VCaP (cell line): Measurements from ENCODE around the gene CHMP6.

Source experiments
- H3K27ac ChIP-seq: fragments of 450-650 bp; 2 replicates; pipeline ENCODE4 v1.5.1; 2017
- TF ChIP-seq, protein P1 (sequence below): fragments of 450-650 bp; conservative IDR thresholded peaks from 2 replicates; pipeline ENCODE4 v1.5.1; 2017; ENCODE audit warnings: mild to moderate bottlenecking, moderate library complexity

Gene CHMP6

DNA sequence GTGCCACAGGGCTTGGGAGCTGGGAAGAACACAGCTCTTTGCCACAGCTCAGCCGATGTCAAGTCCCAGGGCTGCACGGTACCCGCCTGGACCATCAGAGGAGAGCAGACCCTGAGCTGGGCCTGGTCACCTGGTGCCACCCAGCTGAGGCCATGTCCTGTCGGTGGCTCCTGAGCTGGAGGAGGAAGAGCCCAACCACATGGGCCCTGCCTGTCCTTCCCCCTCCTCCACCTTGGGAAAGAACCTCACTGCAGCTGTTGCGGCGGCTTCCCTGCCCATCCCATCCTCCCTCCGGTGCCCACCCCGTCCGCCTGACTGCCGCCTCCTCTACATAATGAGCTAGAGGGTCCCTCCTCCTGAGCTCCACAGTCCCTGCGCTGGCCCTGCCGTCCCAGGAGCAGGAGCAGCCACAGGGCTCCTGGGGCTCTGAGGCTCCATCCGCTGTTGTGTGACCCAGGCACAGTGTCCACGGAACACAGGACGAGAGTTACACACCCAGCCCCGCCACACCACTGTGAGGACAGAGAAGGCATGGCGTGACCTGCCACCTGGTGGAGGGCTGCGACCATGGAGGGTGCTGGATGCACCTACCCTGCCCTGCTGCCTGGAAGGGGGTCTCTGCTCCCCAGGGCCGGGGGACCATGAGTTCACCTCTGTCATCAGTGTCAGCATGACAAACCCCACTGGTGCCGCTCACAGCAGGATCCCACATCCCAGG lies 21.4 kb upstream of the CHMP6 start:
- TF ChIP-seq, protein P1, sequence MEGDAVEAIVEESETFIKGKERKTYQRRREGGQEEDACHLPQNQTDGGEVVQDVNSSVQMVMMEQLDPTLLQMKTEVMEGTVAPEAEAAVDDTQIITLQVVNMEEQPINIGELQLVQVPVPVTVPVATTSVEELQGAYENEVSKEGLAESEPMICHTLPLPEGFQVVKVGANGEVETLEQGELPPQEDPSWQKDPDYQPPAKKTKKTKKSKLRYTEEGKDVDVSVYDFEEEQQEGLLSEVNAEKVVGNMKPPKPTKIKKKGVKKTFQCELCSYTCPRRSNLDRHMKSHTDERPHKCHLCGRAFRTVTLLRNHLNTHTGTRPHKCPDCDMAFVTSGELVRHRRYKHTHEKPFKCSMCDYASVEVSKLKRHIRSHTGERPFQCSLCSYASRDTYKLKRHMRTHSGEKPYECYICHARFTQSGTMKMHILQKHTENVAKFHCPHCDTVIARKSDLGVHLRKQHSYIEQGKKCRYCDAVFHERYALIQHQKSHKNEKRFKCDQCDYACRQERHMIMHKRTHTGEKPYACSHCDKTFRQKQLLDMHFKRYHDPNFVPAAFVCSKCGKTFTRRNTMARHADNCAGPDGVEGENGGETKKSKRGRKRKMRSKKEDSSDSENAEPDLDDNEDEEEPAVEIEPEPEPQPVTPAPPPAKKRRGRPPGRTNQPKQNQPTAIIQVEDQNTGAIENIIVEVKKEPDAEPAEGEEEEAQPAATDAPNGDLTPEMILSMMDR = peak; percentile 83
- H3K27ac ChIP-seq = no peak overlapping the region

DNA sequence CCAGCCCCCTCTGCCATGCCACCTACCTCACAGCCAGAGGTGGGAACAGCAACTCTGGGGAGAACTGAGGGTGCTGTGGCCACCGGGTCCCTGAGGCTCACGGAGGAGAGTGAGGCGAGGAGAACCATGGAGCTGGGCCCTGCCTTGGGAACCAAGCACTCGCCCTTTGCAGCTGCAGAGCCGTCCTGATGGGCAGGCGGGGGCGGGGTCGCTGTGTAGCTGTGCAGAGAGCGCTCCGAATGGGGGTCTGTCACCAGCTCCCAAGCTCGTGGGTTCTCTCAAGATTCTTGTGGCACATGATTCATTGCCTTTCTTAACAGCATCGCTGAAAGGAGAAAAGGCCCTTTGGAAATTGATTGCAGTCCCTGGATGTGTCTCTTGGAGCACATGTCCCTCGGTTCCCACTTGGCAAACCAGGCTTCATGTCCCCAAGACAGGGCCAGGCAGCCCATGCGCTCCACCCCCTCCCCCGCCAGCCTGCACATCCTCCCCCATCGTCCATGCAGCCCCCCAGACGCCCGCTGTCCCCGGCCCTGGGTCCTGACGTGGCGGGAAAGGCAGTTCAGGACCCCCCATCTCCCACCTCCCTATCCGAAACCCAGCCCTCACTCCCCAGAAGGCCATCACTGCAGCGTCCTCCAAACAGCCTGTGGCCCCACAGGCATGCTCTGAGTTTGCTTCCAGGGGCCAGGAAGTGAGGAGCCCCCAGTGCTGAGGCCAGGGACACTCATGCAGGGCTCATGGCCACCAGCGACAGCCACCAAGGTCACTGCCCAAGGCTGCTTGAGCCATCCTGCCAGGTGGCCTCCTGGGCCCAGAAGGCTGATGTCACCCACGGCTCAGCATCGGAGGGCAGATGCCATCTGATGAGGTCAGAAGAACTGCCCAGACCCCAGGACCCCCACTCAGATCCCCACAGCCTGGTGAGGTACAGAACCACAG lies 20.6 kb upstream of the CHMP6 start:
- TF ChIP-seq, protein P1 = peak; percentile 58
- H3K27ac ChIP-seq = no peak overlapping the region

DNA sequence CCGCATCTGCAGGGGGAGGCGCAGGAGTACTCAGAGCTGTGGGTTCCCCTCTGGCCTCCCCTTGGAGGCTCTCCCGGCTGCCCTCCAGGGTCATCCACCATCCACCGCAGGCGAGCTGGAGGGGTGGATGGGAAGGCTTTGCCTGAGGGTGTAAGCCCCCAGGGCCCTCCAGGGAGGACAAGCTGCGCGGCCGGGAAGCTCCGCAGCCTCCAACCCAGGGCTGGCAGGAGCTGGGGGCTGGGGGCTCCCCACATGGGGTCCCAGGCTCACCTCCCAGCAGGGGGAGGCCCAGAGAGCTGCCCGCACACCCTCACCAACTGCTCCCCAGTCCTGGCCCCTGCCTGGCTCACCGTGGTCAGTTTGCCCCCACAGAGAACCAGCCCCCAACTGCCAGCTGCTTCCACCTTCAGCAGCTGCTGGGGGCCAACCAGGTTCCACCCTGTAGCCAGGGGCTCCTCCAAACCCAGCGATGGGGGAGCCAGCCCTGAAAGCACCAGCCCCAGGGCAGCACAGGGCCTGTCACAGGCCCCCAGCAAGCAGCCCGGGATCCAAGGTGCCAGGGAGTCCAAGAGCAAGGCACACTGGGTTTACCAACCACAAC lies 19.8 kb upstream of the CHMP6 start:
- H3K27ac ChIP-seq = no peak overlapping the region

DNA sequence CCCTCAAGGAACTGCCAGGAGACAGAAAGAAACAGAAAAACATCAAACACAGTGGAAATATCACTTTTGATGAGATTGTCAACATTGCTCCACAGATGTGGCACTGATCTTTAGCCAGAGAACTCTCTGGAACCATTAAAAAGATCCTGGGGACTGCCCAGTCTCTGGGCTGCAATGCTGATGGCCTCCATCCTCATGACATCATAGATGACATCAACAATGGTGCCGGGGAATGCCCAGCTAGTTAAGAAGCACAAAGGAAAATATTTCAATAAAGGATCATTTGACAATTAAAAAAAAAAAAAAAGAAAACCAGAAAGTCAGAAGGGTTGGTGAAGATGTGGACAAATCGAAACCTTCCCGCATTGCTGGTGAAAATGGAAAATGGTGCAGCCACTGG lies 14.9 kb upstream of the CHMP6 start:
- H3K27ac ChIP-seq = no peak overlapping the region
- TF ChIP-seq, protein P1 = no peak

More for the DNA sequence above, 19.8 kb upstream of the CHMP6 start:
- TF ChIP-seq, protein P1 = no peak

DNA sequence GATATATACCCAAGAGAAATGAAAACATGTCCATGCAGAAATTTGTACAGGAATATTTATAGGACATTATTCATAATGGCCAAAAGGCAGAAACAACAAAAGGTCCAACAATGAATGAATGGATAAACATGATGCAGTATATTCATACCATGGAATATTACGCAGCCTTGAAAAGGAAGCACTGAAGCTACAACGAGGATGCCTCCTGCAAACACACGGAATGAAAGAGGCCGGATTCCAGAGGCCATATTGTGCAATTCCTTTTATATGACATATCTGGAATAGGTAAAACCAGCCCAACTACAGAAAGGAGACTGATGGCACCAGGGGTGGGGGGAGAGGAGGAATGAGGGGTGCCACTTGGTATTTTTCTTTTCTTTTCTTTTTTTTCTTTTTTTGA lies 14.5 kb upstream of the CHMP6 start:
- TF ChIP-seq, protein P1 = no peak
- H3K27ac ChIP-seq = no peak overlapping the region

DNA sequence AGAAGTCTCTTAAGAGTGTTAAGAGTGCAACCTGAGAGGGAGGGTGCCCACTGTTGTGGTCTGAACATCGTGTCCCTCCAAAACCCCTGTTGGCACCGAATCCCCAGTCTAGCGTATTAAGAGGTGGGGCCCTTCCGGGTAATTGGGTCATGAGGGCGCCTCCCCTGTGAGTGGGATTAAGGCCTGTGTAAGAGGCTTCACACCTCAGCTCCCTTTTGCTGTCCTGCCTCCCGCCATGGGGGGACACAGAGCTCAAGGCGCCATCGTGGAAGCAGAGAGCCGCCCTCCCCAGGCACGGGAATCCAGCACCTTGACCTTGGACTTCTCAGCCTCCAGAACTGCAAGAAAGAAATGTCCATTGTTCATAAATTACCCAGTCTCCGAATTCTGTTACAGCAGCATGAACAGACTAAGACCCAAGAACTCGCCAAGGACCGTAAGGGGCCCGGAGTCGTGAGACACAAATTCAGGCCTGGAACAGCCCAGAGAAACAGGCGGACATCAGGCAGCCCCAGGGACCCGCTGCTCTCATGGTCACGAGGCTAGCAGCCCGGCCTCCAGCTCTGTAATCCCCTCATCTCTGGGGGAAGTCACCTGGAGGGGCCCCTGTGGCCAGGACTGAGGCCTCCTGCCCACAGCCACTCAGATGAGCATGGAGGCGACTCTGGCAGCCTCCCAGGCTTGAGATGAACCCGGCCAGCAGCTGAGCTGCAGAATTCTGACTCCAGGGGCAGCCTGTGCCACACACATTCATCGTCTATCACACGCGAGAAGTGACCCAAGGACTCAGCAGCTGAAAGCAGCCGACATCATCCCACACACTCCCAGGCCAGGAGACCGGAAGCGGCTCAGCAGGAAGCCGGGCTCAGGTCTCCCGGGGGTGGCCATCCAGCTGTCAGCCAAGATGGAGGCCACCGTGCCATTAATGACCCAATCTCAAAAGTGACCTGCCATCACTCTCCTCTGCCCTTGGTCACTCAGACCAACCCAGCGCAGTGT lies 12.8 kb upstream of the CHMP6 start:
- TF ChIP-seq, protein P1 = no peak
- no peak overlapping the region for H3K27ac ChIP-seq
